Pancreas (tissue), 10 donors: ENCODE data around the gene HOXD4. TPM values are rescaled to one million over a fixed set of nuclear protein-coding genes. Genes with fewer than 3 reads are reported as not detected.

Experiments used
- ATAC-seq, 4 donors: fragments of 200-7000 bp; cut with Tn5 transposase; one replicate each; pipeline versions ENCODE4 v1.8.0 to v1.9.1; 2020; ENCODE audit warnings: mild to moderate bottlenecking in 4 of 4, moderate library complexity in 4 of 4
- DNase-seq, 6 donors: peaks; one replicate each; pipeline ENCODE4 v3.0.0-alpha.2; 2020
- FAIRE-seq: peaks from 2 replicates; lab custom pipeline; 2012; peaks lifted over from hg19 to GRCh38; lab: Jason Lieb, UNC
- H3K27ac ChIP-seq, 4 donors: fragments of 200-600 bp; sonication (generic); 1 replicate in 3 of 4; 2 replicates in 1 of 4; pipeline versions ENCODE4 v1.5.0 to v1.8.0; 2020
- H3K27me3 ChIP-seq, 4 donors: fragments of 200-600 bp; one replicate each; pipeline ENCODE4 v1.8.0; 2021
- H3K36me3 ChIP-seq, 3 donors: fragments of 200-600 bp; sonication (generic) in 1 of 3; one replicate each; pipeline versions ENCODE4 v1.5.0 to v1.8.0; 2020 to 2021
- H3K4me1 ChIP-seq, 3 donors: fragments of 200-600 bp; one replicate each; pipeline ENCODE4 v1.8.0; 2021
- H3K4me3 ChIP-seq, 4 donors: fragments of 200-600 bp; sonication (generic) in 2 of 4; one replicate each; pipeline versions ENCODE4 v1.5.0 to v1.8.0; 2020 to 2021
- H3K9me3 ChIP-seq, 4 donors: fragments of 200-600 bp; one replicate each; pipeline ENCODE4 v1.8.0; 2021
- CTCF ChIP-seq, 4 donors: fragments of 200-600 bp; sonication (generic) in 3 of 4; IDR thresholded peaks; one replicate each; pipeline versions ENCODE4 v1.5.0 to v1.8.0; 2021; ENCODE audit warnings: antibody characterized with exemption in 4 of 4
- WGBS, 2 donors: extraction: QIAGEN DNeasy Blood & Tissue Kit; methylation state at CpG; one replicate each; pipeline ENCODE4 v1.1.7; 2013; 5-methylcytosine and 5-hydroxymethylcytosine counted together
- intact Hi-C, 3 donors: fragments of 100-400 bp; cut with DNase I; formaldehyde crosslinking; loops; one replicate each; pipeline versions ENCODE4 v1.11.1 to v1.14.2; 2022
- polyA plus RNA-seq, 2 donors: library from polyadenylated mRNA; stranded (reverse); fragments of 200-250 nt; gene quantifications; one replicate each; pipeline ENCODE4 v1.2.3, GENCODE V29; 2013
- total RNA-seq, 6 donors: library from RNA; stranded (reverse); fragmentation: NEBNext Ultra II Directional in 4 of 6; extraction: Animal tissue kit (Norgen Biotek cat#: 25700) in 4 of 6; gene quantifications; one replicate each; pipeline versions ENCODE4 v1.2.1 to v1.2.4, GENCODE V29; 2021 to 2023
- donor health status: healthy with polysubstance abuse.
- donor health status: DM: no; HTN: no; CAD: no; lungs with moderate emphysema.
- donor health status: DM: no; HTN: no; CAD: no.
- donor health status: control.
- donor health status: control.
- donor health status: Bipolar disorder and iron deficiency.
- donor health status: DM: yes; HTN: yes; CAD: no.
- donor health status: DM: no; HTN: no; CAD: no.
- donor health status: DM: no; HTN: no; CAD: no.
- donor health status: DM: yes; HTN: yes; CAD: no.

Gene HOXD4
- total and polyA plus RNA-seq, 8 donors, result 0.13 to 1.8 (median 0.31) TPM; not detected in 2

GRCh38 chr2:176110415-176111308, 40.7 kb upstream of the HOXD4 start:
- H3K27me3 ChIP-seq, result peaks cover 8 to 83% (median 21%) of the 10 kb centered on the region in 4 donors

GRCh38 chr2:176111309-176111663, 40.1 kb upstream of the HOXD4 start:
- intact Hi-C loops, result no loop called here
- H3K4me3 ChIP-seq, result no peak overlapping the region
- 4% methylated on average over 16 of the region's 16 CpGs for WGBS, 2 donors
- H3K27ac ChIP-seq, result no peak overlapping the region
- H3K36me3 ChIP-seq, result no peaks in the 10 kb centered on the region
- peaks cover 8 to 89% (median 27%) of the 10 kb centered on the region in 4 donors for H3K27me3 ChIP-seq
- peak in 1 of 4 donors; percentile 22 for TF ChIP-seq CTCF (IDR thresholded peaks at IDR 0.05)
- DNase-seq (peak in 1 of 6 donors; percentile 64), FAIRE-seq (no peak), ATAC-seq (peak in 3 of 4 donors; percentile 47 to 70 (median 51))
- no peaks in the 10 kb centered on the region for H3K4me1 ChIP-seq
- no peaks in the 10 kb centered on the region for H3K9me3 ChIP-seq

More at GRCh38 chr2:176110415-176111308, 40.7 kb upstream of the HOXD4 start:
- no peak for DNase-seq
- H3K36me3 ChIP-seq, result no peaks in the 10 kb centered on the region
- no peak for FAIRE-seq
- TF ChIP-seq CTCF (IDR thresholded peaks at IDR 0.05), result no peak
- 15 to 19% methylated on average over 7 of the region's 7 CpGs for WGBS, 2 donors
- H3K4me3 ChIP-seq, result no peak overlapping the region
- no peak for ATAC-seq
- no peaks in the 10 kb centered on the region for H3K4me1 ChIP-seq
- intact Hi-C loops, result no loop called here
- H3K27ac ChIP-seq, result no peak overlapping the region
- no peaks in the 10 kb centered on the region for H3K9me3 ChIP-seq

- DNase-seq, result no peak
- Histone ChIP-seq H3K27me3 (peaks cover 8 to 92% (median 33%) of the 10 kb centered on the region in 4 donors), H3K4me1 (no peaks in the 10 kb centered on the region), H3K36me3 (no peaks in the 10 kb centered on the region), H3K27ac (no peak overlapping the region), H3K9me3 (no peaks in the 10 kb centered on the region), H3K4me3 (no peak overlapping the region)
- no peak for TF ChIP-seq CTCF (IDR thresholded peaks at IDR 0.05)
- WGBS, 2 donors, result 5 to 7% methylated on average over 29 of the region's 29 CpGs
- no peak for ATAC-seq
- intact Hi-C loops, result no loop called here
- FAIRE-seq, result no peak
These were observed 39.4 kb upstream of the HOXD4 start for GRCh38 chr2:176111846-176112374.

- ATAC-seq, result no peak
- TF ChIP-seq CTCF (IDR thresholded peaks at IDR 0.05), result no peak
- FAIRE-seq, result no peak
These were observed 38.7 kb upstream of the HOXD4 start for GRCh38 chr2:176112375-176113302.

More at GRCh38 chr2:176112375-176113302, 38.7 kb upstream of the HOXD4 start:
- H3K27me3 ChIP-seq, result peaks cover 8 to 95% (median 34%) of the 10 kb centered on the region in 4 donors
- no peak overlapping the region for H3K27ac ChIP-seq
- 7 to 8% methylated on average over 40 of the region's 40 CpGs for WGBS, 2 donors
- H3K4me3 ChIP-seq, result no peak overlapping the region
- no peaks in the 10 kb centered on the region for H3K4me1 ChIP-seq
- intact Hi-C loops, result no loop called here
- H3K9me3 ChIP-seq, result no peaks in the 10 kb centered on the region
- DNase-seq, result no peak
- no peaks in the 10 kb centered on the region for H3K36me3 ChIP-seq
